Hepatocyte (in vitro differentiated cells): Measurements from ENCODE around the gene EWSR1.

Source experiments
- EZH2 ChIP-seq: fragments of 200-600 bp; sonication (generic); IDR thresholded peaks from 2 replicates; pipeline ENCODE4 v1.6.1; 2016; ENCODE audit warnings: antibody characterized with exemption, mild to moderate bottlenecking, borderline replicate concordance
- EZH2phosphoT487 ChIP-seq: fragments of 200-600 bp; sonication (generic); IDR thresholded peaks from one replicate; pipeline ENCODE4 v1.6.1; 2018; ENCODE audit warnings: antibody characterized with exemption, mild to moderate bottlenecking, low read depth, moderate library complexity; ENCODE audit not compliant: unreplicated experiment, severe bottlenecking
- TF ChIP-seq, protein P1 (sequence below): fragments of 200-600 bp; sonication (generic); IDR thresholded peaks from 2 replicates; pipeline ENCODE4 v1.5.1; 2016; ENCODE audit warnings: antibody characterized with exemption, mild to moderate bottlenecking; ENCODE audit not compliant: poor library complexity

DNA sequence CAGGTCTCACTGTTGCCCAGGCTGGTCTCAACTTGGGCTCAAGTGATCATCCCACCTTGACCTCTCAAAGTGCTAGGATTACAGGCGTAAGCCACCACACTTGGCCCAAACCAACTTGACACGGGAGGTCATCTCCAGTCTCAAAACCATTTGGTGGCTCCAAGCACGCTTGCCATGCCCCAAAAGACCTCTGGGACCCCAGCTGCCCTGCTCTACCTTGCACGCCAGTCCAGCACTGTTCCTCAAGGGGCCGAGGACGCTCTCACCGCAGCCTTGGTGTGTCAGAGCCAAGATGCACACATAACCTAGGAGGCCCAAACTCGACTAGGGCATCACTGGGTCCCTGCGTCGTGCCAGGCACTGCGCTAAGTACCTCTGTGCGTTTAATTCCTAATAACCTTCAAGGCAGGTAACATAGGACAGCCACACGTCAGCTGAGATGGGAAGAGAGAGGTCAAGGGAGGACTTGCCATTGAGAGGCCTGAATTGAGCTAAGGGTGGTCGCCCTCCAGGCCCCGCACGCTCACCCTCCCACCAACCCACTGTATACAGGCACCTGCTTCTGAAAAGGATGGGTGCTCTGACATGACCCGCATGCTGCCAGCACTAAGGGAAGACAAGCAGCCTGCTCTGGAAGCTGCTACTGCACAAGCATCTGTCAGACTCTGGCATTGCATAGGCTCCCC, 33.8 kb downstream of the EWSR1 start:
- TF ChIP-seq, protein P1, sequence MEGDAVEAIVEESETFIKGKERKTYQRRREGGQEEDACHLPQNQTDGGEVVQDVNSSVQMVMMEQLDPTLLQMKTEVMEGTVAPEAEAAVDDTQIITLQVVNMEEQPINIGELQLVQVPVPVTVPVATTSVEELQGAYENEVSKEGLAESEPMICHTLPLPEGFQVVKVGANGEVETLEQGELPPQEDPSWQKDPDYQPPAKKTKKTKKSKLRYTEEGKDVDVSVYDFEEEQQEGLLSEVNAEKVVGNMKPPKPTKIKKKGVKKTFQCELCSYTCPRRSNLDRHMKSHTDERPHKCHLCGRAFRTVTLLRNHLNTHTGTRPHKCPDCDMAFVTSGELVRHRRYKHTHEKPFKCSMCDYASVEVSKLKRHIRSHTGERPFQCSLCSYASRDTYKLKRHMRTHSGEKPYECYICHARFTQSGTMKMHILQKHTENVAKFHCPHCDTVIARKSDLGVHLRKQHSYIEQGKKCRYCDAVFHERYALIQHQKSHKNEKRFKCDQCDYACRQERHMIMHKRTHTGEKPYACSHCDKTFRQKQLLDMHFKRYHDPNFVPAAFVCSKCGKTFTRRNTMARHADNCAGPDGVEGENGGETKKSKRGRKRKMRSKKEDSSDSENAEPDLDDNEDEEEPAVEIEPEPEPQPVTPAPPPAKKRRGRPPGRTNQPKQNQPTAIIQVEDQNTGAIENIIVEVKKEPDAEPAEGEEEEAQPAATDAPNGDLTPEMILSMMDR, result no peak
- no peak for TF ChIP-seq EZH2phosphoT487
- no peak for TF ChIP-seq EZH2
